Measurements from ENCODE around the gene ZCCHC7. TPM values are rescaled to one million over a fixed set of nuclear protein-coding genes. Genes with fewer than 3 reads are reported as not detected.

Gene ZCCHC7
- total RNA-seq, 1 donor from 2014 or later, result 30.8 TPM

Small RNA genes within 50 kb of the gene (small RNA-seq; reads per million reads assigned to genes)
- gene AL512604.1, result not detected
- gene RF00019, result not detected
- gene RNU6-677P, result not detected

Other genes starting within 250 kb of the ZCCHC7 start
- gene PAX5, start 86.3 kb upstream of the ZCCHC7 start, total RNA-seq, result not detected